Activated CD4-positive, alpha-beta memory T cell treated with anti-CD3 and anti-CD28 coated beads for 36 hours (primary cell): ENCODE data around the gene PPIL3. TPM values are rescaled to one million over a fixed set of nuclear protein-coding genes. Genes with fewer than 3 reads are reported as not detected.
A peak's percentile ranks its signal among the peaks of the same experiment; 100 is the strongest.

Experiments
- CTCF ChIA-PET: fragments of 350-600 bp; sonication (Branson Sonifier 250); formaldehyde crosslinking; loops from one replicate; lab custom pipeline; 2021; ENCODE audit warnings: antibody characterized with exemption, inconsistent platforms; lab: Charles Lee
- POLR2A ChIA-PET: fragments of 350-600 bp; sonication (Branson Sonifier 250); formaldehyde crosslinking; loops from one replicate; lab custom pipeline; 2021; ENCODE audit warnings: antibody characterized with exemption; lab: Charles Lee
- DNase-seq: peaks from one replicate; pipeline ENCODE4 v3.0.0-alpha.2; 2020
- H3K27ac Mint-ChIP-seq: one replicate; pipeline ENCODE4 v1.8.0; 2021; ENCODE audit warnings: mixed read lengths
- H3K27me3 Mint-ChIP-seq: one replicate; pipeline ENCODE4 v1.8.0; 2021; ENCODE audit warnings: mixed read lengths
- H3K36me3 Mint-ChIP-seq: one replicate; pipeline ENCODE4 v1.8.0; 2021; ENCODE audit warnings: mixed read lengths
- H3K4me1 Mint-ChIP-seq: one replicate; pipeline ENCODE4 v1.8.0; 2021; ENCODE audit warnings: low read depth, mixed read lengths
- H3K4me3 Mint-ChIP-seq: one replicate; pipeline ENCODE4 v1.8.0; 2021; ENCODE audit warnings: mild to moderate bottlenecking, mixed read lengths
- H3K9me3 Mint-ChIP-seq: one replicate; pipeline ENCODE4 v1.8.0; 2021; ENCODE audit warnings: mixed read lengths
- intact Hi-C: fragments of 100-400 bp; cut with micrococcal nuclease; formaldehyde crosslinking; loops from one replicate; pipeline ENCODE4 v1.15.1; 2023
- total RNA-seq, 2 experiments: library from RNA; stranded (reverse); gene quantifications; one replicate each; pipeline ENCODE4 v1.2.3, GENCODE V29; 2021

PPIL3 gene
- total RNA-seq, 2 experiments from 2014 or later: 84.0 to 87.9 TPM

- no peak for DNase-seq
- POLR2A ChIA-PET: no interaction called here
- Mint-ChIP-seq H3K4me1 (no peaks in the 10 kb centered on the region), H3K36me3 (peaks cover 7% of the 10 kb centered on the region), H3K4me3 (no peak overlapping the region), H3K27ac (no peak overlapping the region), H3K27me3 (no peaks in the 10 kb centered on the region), H3K9me3 (peaks cover 17% of the 10 kb centered on the region)
- intact Hi-C loops: no loop called here
- CTCF ChIA-PET: no interaction called here
Observed at GRCh38 chr2:200839513-200839912, 49.4 kb downstream of the PPIL3 start.

DNA sequence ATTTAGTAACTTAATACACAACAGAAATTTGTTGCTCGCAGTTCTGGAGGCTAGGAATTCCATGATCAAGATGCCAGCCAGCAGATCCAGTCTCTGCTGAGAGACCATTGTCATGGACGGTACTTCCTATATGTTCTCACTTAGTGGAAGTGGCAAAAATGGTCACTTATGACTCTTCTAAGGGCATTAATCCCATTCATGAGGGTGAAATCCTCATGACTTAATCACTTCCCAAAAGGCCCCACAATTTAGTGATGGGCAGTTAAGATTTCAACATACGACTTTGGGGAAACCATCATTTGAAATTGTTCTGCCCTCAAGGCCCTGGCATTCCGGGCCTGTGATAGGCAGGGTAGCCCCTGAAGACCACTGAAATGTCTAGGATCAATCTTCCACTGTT is 54.2 kb downstream of the PPIL3 start:
- no peaks in the 10 kb centered on the region for H3K27me3 Mint-ChIP-seq
- CTCF ChIA-PET: no interaction called here
- POLR2A ChIA-PET: no interaction called here

DNA sequence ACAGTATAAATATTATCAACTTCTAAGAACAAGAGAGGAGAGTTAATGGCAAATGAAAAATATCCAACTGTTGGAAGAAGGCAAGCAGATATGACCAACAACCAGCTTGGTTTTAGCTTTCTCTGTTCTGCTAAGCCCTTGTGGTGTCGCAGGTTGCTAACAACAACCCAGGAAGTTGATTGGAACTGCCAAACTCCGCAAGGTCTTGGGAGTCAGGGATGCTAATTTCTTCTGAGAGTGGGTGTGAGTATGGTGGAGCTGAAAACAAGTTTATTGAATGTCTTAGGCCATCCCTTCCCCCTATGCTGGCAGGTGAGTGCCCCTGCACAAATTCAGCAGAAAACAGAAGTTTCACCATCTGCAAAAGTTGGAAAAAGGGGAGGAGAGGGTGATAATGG is 59.6 kb downstream of the PPIL3 start:
- H3K4me3 Mint-ChIP-seq: no peak overlapping the region
- POLR2A ChIA-PET: interaction anchor here (1.0 to 3.6 kb wide), 2 partner anchors 15 to 20 kb away, joined by 3 to 20 read pairs; no protein-coding TSS in a partner anchor
- DNase-seq: no peak
- H3K9me3 Mint-ChIP-seq: no peaks in the 10 kb centered on the region
- no peaks in the 10 kb centered on the region for H3K4me1 Mint-ChIP-seq
- no peaks in the 10 kb centered on the region for H3K27me3 Mint-ChIP-seq
- CTCF ChIA-PET: no interaction called here
- intact Hi-C loops: no loop called here
- no peak overlapping the region for H3K27ac Mint-ChIP-seq
- peaks cover 5% of the 10 kb centered on the region for H3K36me3 Mint-ChIP-seq

More for the DNA sequence above, 54.2 kb downstream of the PPIL3 start:
- intact Hi-C loops: no loop called here
- H3K9me3 Mint-ChIP-seq: peaks cover 17% of the 10 kb centered on the region
- H3K36me3 Mint-ChIP-seq: peaks cover 7% of the 10 kb centered on the region
- no peaks in the 10 kb centered on the region for H3K4me1 Mint-ChIP-seq
- no peak overlapping the region for H3K27ac Mint-ChIP-seq
- H3K4me3 Mint-ChIP-seq: no peak overlapping the region
- DNase-seq: no peak

DNA sequence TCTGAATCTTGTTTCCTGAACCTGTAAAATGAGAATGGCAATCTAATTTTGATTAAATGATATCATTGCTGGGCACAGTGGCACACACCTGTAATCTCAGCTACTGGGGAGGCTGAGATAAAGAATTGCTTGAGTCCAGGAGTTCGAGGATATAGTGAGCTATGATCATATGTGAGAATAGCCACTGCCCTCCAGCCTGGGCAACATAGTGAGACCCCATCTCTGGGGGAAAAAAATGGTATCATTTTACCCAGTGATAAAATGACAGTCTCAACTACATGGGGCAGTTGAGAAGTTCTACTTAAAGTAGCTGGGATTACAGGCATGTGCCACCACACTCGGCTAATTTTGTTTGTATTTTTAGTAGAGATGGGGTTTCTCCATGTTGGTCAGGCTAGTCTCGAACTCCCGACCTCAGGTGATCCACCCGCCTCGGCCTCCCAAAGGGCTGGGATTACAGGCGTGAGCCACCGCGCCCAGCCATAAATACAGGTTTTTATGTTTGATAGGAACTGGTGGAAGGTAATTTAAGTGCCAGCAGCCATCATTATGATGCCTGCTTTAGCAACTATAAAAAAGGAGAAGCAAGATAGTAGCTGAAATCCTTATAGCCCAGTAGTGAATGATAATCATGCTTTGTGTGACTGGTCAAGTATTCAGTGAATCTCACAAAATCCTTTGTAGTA is 60.2 kb downstream of the PPIL3 start:
- POLR2A ChIA-PET: interaction anchor here (1.4 to 3.6 kb wide), 3 partner anchors 14 to 64 kb away, joined by 5 to 20 read pairs (median 7); no protein-coding TSS in a partner anchor
- Mint-ChIP-seq H3K9me3 (no peaks in the 10 kb centered on the region), H3K27ac (no peak overlapping the region), H3K4me3 (no peak overlapping the region), H3K36me3 (peaks cover 5% of the 10 kb centered on the region), H3K4me1 (no peaks in the 10 kb centered on the region), H3K27me3 (no peaks in the 10 kb centered on the region)
- intact Hi-C loops: no loop called here
- DNase-seq: no peak
- CTCF ChIA-PET: interaction anchor here (0.9 to 1.0 kb wide), 2 partner anchors 11 to 16 kb away, joined by 3 read pairs; no protein-coding TSS in a partner anchor

GRCh38 chr2:200828104-200828503 is 60.8 kb downstream of the PPIL3 start:
- ChIA-PET CTCF (interaction anchor here (0.9 to 1.0 kb wide), 2 partner anchors 10 to 17 kb away, joined by 3 read pairs; no protein-coding TSS in a partner anchor), POLR2A (interaction anchor here (1.4 to 3.6 kb wide), 3 partner anchors 14 to 63 kb away, joined by 5 to 20 read pairs (median 7); no protein-coding TSS in a partner anchor)
- no peak for DNase-seq
- no peaks in the 10 kb centered on the region for H3K27me3 Mint-ChIP-seq
- H3K4me1 Mint-ChIP-seq: no peaks in the 10 kb centered on the region
- intact Hi-C loops: no loop called here
- H3K27ac Mint-ChIP-seq: no peak overlapping the region
- H3K36me3 Mint-ChIP-seq: peaks cover 5% of the 10 kb centered on the region
- H3K4me3 Mint-ChIP-seq: no peak overlapping the region
- no peaks in the 10 kb centered on the region for H3K9me3 Mint-ChIP-seq

- Mint-ChIP-seq H3K4me1 (peaks cover 25% of the 10 kb centered on the region), H3K27me3 (no peaks in the 10 kb centered on the region), H3K9me3 (no peaks in the 10 kb centered on the region), H3K27ac (peak overlapping the region; percentile 28), H3K36me3 (peaks cover 47% of the 10 kb centered on the region), H3K4me3 (no peak overlapping the region)
- DNase-seq: no peak
- CTCF ChIA-PET: interaction anchor here (1.4 kb wide), 1 partner anchor 108 kb away, joined by 5 read pairs; no protein-coding TSS in a partner anchor
- POLR2A ChIA-PET: interaction anchor here (0.9 to 1.2 kb wide), 2 partner anchors 29 to 38 kb away, joined by 4 to 6 read pairs; no protein-coding TSS in a partner anchor
- intact Hi-C loops: no loop called here
Observed at GRCh38 chr2:200821686-200822245, 67.1 kb downstream of the PPIL3 start.

Other genes starting within 250 kb of the PPIL3 start
- 100 to 1,000 TPM; 416 to 423 TPM for gene BZW1, start 77.2 kb downstream of the PPIL3 start, total RNA-seq
- 100 to 1,000 TPM; 112 to 114 TPM for gene CLK1, start 24.4 kb downstream of the PPIL3 start, total RNA-seq
- gene NIF3L1, start 294 bp upstream of the PPIL3 start, total RNA-seq: 10 to 100 TPM; 30.8 to 32.7 TPM
- gene ORC2, start 74.6 kb upstream of the PPIL3 start, total RNA-seq: 10 to 100 TPM; 53.0 to 65.1 TPM
- 10 to 100 TPM; 18.9 to 20.5 TPM for gene HYCC2, start 182.6 kb upstream of the PPIL3 start, total RNA-seq
- gene NDUFB3, start 182.9 kb upstream of the PPIL3 start, total RNA-seq: 100 to 1,000 TPM; 158 to 162 TPM
- 100 to 1,000 TPM; 325 to 343 TPM for gene CFLAR, start 227.1 kb upstream of the PPIL3 start, total RNA-seq